ENCODE data around the gene GABBR2.

GABBR2 gene

DNA sequence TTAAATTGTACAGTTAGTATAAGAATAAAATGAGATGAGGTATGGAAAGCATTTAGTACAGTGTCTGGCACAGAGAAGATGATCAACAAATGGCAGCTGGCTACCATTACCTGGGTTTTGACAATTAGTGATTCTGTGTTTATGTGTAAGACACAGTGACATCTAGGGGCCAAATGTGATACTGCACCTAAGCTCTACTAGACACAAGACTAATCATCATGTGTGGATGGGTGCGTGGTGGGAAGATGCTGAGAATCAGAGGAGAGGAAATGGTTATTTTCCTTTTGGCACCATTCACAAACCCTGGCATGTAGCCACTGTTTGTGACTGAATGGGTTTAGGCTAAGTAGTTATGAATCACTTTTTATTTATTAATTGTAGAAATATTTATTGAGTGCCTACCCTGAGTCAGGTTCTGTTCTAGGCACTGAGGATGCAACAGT is 343.5 kb downstream of the GABBR2 start:
- no peak for DNase-seq

DNA sequence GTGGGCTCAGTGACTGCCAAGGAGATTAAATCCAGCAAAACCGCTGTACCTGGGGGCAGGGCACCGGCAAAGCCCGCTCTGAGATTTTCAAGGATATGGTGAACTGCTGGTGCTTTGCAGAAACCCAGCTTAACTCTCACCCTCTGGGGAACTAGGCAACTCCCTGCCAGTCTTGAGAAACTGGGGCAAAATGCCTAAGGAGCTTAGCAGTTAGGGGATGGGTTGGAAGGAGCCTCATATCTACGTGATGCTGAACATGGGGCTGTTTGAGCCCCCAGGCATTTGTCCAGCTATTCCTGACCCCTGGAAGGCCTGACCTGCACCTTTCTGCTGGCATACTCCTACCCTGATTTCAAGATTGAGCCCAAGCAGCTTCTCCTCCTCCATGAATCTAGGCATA is 344.6 kb downstream of the GABBR2 start:
- DNase-seq, result no peak

DNA sequence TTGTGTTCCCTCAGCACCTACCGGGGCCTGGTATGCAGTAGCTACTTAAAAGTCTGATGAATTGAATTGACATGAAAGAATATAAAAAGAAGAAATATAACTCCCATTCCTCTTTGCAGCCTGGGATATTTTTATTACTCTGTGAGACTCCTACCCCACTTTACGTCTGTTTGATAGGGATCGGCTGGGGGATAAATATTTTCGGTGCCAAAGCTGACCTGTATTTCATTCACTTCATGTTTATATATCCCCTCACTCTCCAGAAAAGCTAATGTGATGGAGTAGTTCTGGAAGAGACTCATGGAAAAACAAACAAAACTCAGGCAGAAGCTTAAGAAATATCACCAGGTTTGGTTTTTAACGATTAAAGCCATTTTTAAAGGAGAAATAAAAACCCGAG is 345.1 kb downstream of the GABBR2 start:
- no peak for DNase-seq

DNA sequence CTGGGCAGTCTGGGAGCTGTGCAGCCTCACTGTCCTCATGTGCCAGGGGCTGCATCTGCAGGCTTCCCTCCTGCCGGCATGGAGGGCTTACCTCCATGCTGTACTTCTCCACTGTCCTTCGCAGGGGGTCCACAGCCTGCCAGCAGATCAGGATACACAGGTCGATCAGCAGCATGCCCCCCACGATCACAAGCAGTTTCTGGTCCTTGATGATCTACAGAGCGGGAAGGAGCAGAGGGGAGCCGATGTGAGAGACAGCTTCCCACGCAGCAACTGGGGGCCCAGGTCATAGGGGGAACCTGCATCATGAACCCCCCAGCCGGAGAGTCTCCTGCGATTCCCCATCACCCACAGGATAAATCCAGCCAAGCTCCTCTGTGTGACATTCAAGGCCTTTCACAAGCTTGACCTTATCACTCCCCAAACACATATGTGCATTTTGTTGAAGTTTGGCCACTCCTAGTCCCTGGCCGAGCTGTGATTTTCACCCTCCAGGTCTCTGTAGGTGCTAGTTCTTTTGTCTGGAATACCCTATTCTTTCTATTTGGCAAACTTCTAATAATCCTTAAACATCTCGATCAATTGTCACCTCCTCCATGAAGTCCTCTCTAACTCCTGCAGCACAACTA is 346.0 kb downstream of the GABBR2 start:
- DNase-seq, result no peak

DNA sequence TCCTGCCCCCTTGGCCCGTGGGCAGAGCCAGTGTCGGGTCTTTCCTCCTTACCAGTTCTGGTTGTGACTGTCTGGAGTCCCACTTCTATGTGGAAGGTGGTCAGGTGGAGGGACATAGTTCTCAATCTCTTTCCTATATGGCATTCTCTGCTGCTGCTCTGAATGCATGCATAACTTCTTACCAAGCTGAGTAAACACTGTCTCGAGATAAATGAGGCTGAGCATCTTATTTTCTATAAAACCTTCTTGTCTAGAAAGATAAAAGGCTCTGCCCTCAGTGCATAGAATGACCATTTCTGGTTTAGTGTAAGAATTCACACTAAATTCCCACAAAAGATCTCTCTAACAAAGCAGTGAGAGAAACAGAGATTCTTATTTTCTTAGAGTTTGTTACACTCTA is 347.1 kb downstream of the GABBR2 start:
- DNase-seq, result no peak

DNA sequence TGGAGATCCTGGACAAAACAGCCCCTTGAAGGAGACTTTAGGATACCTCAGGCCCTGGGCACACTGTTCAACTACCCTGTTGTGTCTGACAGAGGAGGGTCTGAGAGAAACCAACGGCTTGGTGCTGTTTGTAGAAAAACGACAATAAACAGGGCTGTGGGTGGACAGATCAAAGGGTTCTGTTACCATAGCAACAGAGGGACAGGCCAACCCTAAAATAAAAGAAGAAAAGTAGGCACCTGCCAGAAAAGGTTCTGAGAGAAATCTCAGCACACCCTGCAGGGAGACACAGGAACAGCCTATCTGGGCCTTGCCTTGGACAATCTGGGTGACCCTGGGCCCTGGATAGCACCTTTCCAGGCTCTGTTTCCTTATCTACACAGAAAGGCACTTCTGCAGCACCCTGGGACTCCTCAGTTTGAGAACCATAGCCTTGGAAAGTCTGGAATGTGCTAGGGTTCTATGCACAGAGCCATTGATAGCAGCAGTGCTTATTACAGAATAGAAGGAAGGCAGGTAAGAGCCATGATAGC is 348.5 kb downstream of the GABBR2 start:
- DNase-seq, result no peak

DNA sequence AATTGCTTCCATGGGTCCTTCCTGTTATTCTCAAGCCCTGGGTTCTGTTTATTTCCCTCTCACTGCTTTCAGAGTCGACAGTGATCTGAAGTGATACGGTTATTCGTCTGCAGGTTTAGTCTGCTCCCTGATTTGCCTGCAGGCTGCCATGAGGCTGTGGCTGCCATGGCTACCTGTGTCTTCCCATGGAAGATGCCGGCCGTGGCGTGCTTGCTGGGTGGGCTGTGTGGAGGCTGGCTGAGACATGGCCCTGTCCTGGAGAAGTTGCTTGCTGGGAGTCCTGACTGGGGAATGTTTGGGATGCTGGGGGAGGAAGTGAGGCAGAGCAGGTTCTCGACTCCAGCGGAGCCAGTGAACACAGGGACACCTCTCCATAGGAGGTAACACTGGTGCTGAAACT is 349.2 kb downstream of the GABBR2 start:
- DNase-seq, result no peak

DNA sequence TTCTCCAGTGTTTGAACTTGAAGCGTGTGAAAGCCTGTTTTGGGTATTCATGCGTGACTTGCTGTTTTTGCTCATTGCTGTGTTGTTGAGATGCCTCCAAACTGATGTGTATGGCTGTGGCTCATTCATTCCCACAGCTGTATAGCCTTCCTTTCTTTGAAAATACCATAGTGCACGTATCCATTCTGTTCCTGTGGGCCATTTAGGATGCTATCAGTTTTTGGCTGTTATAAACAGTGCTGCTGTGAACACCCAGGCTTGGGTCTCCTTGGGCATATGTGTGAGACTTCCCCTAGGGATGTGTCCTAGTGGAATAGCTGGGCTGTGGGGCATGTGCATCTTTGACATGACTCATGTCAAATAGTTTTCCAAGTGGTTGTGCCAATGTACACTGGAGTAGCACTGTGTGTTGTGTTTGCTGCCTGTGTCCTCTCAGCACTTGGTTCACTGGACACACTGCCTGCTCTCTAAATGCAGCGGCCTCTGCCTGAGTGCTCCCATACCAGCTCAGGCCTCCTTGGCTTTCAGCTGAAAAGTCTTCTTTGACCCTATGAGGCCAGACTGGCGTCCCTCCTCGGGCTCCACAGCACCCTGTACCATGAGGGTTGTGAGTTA is 350.7 kb downstream of the GABBR2 start:
- no peak for DNase-seq

DNA sequence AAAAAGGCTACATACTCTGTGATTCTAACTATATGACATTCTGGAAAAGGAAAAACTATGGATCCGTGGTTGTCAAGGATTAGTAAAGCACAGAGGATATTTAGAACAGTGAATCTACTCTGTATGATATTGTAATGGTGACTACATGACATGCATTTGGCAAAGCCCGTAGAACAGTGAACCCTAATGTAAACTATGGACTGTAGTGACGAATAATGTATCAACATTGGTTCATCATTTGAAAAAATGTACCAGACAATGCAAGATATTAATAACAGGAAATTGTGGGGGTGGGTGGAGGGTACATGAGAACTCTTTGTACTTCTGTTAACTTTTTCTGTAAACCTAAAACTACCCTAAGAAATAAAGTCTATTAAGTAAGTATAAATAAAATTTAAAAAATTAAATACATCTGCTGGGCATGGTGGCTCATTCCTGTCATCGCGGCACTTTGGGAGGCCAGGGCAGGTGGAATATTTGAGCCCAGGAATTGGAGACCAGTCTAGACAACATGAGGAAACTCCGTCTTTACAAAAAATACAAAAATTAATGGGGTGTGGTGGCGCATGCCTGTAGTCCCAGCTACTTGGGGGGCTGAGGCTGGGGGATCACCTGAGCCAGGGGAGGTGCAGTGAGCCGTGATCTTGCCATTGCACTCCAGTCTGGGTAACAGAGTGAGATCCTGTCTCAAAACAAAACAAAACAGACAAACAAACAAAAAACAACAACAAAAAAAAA is 351.6 kb downstream of the GABBR2 start:
- DNase-seq, result no peak

DNA sequence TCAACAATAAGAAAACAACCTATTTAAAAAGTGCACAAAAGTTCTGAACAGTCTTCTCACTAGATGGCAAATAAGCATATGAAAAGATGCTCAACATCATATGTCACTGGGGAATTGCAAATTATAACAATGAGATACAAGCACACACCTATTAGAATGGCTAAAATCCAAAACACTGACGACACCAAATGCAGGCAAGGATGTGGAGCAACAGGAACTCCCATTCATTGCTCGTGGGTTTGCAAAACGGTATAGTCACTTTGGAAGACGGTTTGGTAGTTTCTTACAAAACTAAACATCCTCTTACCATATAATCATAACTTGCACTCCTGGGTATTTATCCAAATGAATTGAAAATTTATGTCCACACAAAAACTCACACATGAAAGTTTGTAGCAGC is 352.4 kb downstream of the GABBR2 start:
- no peak for DNase-seq

DNA sequence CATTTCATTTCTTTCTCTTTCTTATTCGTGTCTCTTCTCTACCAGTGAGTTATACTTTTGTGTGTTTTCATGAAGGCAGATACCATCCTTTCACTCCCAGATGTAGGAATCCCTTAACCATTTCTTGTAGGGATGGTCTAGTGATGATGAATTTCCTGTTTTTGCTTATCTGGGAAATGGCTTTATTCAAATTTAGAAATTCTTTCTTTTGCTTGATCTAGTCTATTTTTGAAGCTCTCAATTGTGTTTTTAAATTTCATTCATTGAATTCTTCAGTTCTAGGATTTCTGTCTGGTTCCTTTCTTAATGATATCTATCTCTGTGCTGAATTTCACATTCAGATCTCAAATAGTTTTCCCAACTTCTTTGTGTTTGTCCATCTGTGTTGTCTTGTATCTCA is 357.4 kb downstream of the GABBR2 start:
- DNase-seq, result no peak

DNA sequence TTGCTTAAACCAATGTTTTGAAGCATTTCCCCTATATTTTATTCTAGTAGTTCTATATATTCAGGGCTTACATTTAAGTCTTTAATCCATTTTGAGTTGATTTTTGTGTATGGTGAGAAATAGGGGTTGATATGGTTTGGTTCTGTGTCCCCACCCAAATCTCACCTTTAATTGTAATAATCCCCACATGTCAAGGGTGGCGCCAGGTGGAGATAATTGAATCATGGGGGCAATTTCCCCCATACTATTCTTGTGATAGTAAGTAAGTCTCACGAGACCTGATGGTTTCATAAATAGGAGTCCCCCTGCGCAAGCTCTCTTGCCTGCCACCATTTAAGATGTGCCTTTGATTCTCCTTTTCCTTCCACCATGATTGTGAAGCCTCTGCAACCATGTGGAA is 361.1 kb downstream of the GABBR2 start:
- no peak for DNase-seq

DNA sequence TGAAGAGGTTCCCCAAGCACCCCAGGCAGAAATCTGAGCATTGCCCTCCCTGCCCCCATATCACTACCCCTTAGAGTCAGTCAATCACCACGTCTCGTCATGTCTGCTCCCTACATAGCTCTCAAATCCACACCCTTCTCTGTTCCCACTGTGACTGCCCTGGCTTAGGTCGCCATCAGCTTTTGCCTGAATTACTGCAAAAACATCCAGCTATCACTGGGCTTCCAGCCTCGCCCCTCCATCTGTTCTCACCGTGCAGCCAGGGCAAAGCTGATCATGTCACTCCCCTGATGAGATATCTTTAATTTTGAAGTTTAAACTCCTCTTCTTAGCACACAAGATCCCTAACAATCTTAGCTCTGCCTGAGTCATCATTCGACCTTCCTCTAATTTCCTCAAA is 363.7 kb downstream of the GABBR2 start:
- no peak for DNase-seq

DNA sequence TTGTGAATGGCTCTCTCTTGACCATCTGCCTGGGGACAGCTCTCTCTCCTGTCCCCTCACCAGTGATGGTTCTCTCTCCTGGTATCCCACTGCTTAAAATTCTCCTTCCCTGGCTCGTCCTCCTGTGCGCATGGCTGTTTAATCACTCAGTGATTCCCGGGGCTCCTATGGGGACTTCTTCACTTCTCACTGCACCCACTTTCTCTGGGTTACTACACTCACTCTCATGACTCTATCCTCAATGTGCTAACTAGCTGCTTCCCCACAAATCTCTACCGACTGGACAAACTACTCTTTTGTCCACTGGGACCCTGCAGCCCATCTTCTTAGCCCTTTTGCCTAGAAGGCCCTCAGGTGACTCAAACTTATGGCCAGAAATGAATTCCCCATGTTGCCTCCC is 364.2 kb downstream of the GABBR2 start:
- no peak for DNase-seq

DNA sequence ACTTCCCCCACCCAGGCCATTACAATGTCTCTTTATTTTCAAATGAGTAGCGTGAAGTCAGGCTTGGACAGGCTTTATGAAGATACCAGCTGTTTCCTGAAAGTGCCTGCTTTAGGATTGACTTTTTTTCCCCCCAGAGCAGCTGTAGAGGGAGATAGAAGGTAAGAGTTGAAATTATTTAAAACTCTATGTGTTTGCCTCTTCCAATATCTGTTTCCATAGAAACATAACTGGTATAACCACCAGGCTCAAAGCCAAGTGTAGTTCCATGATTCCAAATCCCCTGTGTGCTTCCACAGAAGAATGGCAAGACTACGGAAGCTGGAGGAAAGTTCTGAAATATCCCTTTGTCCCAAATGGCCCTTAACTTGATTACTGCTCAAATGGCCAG is 365.9 kb downstream of the GABBR2 start:
- no peak for DNase-seq

DNA sequence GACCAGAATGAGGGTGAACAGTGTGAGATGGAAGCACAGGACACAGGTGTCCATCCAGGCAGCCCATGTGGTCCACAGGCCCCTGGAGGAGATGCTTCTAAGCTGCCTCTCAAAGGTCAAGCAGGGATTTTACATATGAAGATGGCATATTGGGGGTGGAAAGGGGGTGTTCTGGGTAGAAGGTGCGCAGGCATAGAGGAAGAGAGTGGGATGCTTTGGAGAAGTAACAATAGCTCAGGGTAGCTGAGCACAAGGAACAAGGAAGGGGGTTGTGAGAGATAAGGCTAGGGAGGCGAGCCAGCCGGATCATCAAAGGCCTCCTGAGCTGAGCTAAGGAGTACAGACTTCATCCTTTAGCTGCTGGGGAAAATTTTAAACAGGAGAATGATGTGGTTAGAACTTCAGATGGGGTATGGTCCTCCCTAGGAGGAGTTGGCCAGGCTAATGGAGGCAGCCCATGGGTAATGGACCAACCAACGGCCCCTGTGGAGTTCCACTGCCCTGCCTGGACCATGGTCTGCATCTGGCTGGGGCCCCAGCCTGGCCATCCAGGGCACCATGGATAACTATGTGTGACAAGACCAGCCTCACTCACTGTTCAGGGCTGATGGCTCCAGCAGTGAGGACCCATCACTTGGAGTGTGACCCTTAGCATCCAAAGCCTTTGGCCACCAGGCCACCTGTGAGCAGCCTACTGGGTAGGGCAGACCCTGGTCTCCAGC is 366.5 kb downstream of the GABBR2 start:
- no peak for DNase-seq

DNA sequence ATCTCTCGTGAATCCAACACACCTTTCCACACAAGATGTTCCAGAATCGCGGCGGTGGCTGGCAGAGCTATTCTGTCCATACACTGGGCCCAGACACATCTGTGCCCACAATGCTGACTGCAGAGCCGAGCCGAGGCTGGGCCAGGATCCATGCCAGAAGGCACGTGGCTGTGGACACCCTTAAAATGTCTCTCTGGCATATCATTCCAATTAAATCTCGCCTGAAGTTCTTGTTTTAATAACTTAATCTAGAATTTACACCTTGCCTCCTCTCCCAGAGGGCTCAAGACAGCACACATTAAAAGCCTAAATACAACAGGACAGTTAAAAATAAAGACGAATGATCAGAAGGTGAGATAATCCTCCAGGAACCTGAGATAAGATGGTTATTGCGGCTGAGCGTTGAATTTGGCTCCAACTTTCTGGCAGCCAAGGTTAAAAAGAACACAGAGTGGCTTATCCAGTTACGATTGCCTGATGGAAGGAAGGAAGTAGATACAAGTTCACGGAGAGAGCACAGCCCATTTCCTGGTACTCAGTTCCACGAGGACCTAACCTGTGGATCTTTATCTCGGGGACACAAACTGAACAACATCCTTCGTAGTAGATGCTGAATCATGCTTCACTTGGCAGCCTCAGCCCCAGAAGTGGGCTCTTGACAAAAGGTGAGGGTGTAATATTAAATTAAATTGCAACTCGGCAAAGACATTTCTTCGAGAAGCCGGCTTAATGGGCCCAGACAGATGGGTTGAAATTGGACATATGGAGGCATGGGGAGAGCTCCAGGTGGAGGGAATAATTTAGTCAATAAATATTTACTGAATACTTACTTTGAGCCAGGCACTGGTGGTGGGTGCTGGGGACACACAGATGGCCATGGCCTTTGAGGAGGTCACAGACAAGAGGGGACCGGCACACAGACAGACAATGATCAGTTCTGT is 367.3 kb downstream of the GABBR2 start:
- no peak for DNase-seq

DNA sequence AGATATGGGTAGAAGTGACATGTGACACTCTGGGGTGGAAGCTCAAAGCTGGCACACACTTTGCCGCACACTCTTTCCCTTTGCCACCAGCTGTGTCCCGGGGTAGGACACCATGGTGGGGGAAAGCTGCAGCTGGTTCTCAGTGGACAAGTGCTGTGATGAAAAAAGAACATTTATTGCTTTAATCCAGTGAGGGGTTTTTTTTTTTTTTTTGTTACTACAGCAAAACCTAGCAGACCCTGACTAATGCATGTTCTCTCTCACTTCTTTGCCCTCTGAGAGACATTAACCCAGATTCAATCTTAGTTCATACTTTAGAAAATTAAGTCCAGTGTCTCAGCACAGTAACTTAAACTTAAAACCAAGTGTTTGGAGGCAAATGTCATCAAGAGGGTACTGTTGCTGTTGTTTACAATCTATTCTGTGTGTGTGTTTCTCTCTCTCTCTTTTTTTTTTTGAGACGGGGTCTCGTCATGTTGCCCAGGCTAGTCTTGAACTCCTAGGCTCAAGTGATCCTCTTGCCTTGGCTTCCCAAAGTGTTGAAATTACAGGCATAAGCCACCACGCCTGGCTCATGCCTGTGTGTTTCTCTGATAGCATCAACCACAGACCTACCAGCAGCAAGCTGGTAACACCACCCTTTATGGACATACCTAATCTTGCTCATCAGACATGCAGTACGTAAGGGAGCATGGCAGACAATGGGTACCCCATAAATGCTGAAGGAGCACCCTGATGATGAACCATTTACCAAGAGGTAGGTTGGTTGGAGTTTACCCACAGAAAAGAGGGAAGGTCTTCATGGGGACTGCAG is 368.5 kb downstream of the GABBR2 start:
- DNase-seq, result no peak

DNA sequence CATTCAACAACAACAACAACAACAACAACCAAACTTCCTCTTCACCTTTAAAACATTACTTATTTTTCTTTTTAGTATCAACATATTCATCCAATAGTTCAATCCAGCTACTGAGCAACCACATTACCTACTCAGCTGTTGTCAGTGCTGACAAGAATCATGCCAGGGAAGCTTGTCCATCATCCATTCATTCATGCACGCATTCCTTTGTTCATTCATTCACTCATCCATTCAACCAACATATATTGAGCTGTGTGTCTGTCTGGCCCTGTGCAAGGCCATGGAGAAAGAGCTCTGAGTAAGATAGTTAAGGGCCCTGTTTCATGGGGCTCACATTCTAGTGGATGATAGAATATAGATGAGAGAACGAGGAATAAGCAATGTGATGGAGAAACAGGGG is 373.1 kb downstream of the GABBR2 start:
- no peak for DNase-seq

DNA sequence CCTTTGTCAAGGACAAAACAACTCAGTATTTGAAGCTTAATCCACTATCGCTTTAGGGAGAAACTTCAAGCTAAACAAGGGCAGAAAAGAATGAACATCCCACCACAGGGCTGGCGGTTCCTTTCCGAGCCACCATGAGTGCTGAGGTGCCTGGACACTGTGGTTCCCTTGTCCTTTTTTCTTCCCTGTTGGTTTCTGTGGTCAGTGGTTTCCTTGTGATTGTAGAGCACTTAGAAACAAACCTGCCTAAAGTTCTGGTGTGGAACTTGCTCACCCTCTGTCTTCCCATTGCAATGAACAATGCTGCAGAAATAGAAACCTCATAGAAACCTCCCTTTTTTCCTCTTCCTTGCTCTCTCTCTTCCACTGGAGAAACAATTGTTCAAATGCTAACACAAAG is 373.9 kb downstream of the GABBR2 start:
- DNase-seq, result no peak
